HG03565 (cell line): ENCODE results near the gene RPUSD2.
A peak's percentile ranks its signal among the peaks of the same experiment; 100 is the strongest.

Experiments used
- ATAC-seq: cut with Tn5 transposase; IDR thresholded peaks from one replicate; pipeline ENCODE4 v1.9.1; 2021; ENCODE audit warnings: mild to moderate bottlenecking, moderate library complexity; ENCODE audit not compliant: unreplicated experiment

Gene RPUSD2, protein sequence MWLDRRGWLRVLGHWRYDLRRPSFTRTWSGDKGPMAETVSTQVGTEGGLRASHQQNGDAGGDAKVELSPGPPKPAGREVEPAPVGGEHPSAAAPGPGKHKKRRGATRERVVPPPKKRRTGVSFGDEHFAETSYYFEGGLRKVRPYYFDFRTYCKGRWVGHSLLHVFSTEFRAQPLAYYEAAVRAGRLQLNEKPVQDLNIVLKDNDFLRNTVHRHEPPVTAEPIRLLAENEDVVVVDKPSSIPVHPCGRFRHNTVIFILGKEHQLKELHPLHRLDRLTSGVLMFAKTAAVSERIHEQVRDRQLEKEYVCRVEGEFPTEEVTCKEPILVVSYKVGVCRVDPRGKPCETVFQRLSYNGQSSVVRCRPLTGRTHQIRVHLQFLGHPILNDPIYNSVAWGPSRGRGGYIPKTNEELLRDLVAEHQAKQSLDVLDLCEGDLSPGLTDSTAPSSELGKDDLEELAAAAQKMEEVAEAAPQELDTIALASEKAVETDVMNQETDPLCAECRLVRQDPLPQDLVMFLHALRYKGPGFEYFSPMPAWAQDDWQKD

GRCh38 chr15:40569129-40569953 is at the start of gene RPUSD2:
Gene RPUSD2, plus strand, starts transcription at chr15:40569299. Its CDS starts 39 bp downstream, at chr15:40569338.
- ATAC-seq, result no peak

- no peak for ATAC-seq
Measured at GRCh38 chr15:40523611-40524010, 45.5 kb upstream of the RPUSD2 start.

DNA sequence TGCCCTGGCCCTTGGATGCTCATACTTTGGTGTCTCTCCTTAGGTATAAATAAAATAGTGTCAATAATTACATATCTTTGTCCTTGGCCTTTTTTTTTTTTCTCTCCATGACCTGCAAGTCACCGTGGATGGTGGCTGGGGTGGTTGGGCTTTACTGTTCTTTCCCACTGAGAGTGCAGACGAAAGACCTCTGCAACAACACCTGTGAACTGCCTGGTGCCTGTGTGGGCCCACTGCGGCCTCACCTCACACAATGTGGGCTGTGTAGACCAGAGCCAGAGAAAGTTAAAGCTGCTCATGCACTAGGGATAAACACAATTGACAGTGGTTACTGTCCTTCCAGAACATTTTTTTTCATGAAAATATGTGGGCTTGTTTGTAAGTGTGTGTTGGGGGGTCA is 43.2 kb upstream of the RPUSD2 start:
- ATAC-seq, result no peak

DNA sequence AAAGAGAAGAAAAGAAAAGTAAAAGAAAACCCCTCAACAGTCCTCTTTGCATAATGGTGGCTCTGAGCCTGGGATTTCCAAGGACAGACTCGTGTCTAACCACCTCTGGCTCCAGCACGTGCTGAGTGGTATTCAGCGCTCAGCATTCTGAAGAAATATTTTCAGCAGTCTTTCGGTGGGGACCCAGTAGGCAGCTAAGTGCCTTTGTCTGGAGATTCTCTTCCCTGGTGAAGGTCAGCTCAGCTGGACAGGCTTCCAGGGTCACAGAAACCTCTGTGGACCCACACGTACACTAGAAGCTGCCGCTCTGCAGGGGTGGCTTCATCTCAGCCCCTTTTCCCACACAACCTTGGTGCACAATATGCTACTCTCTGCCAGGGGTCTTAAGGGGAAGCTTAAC is 40.3 kb upstream of the RPUSD2 start:
- no peak for ATAC-seq

DNA sequence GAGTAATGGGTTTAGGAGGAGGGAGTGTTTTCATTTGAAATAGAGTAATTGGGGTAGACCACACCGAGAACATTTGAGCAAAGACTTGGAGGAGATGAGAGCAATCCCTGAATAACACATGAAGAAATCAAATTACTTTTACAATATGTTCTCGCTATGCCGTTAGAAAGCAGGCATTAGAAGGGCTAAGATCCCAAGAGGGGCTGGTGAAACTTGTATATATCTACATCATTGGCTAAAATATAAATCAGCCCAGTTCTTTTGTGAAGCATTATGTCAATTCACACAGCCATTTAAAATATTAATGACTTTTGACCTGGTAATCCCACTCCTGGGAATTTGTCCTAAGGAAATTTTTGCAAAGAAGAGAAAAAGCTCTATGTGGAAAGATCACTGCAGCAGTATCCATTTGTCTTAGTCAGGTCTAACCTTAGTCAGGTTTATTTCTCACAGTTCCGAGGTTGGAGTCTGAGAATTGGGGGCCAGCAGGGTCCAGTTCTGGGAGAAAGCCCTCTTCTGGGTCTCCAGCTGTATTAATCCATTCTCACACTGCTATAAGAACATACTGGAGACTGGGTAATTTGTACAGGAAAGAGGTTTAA is 35.2 kb upstream of the RPUSD2 start:
- ATAC-seq, result no peak

GRCh38 chr15:40534371-40534770 is 34.7 kb upstream of the RPUSD2 start:
- no peak for ATAC-seq

DNA sequence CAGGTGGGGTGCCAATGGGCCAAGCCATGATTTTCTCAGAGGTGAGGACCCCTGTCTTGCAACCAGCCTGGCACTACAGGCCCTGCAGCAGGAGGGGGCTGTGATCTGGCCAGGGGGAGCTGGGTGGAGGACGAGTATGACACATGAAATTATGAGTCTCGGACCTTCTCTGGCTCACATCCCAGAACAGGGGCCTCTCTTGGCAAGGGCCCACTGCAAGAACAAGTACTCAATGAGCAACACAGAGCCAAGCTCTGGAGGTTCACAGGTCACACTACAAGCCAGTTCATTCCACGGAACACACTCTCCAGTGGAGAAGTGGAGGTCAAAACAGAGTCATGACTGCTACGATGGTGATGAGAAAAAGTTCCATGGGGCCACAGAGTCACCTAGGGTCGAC is 32.6 kb upstream of the RPUSD2 start:
- no peak for ATAC-seq

DNA sequence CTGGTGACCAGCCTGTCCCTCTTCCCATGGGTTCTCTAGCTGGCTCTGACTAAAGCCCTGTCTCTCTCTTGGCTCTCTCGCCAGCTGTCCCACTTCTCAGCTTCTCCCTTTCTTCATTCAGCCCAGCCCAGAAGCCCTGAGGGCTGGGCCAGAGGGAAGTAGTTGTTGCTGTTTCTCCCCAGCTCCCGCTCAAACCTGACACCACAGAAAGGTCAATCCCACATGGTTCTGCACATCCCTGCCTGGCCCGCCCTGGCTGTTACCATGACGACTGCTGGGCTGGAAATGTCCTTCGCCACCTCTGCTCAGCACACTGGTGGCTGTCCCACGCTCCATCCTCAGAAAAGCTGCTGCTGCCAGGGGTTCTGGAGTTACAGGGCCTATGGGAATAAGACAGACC is 30.1 kb upstream of the RPUSD2 start:
- no peak for ATAC-seq

- no peak for ATAC-seq
Measured at GRCh38 chr15:40543082-40543481, 26.0 kb upstream of the RPUSD2 start.

GRCh38 chr15:40543631-40544294 is 25.3 kb upstream of the RPUSD2 start:
- ATAC-seq, result peak; percentile 77

DNA sequence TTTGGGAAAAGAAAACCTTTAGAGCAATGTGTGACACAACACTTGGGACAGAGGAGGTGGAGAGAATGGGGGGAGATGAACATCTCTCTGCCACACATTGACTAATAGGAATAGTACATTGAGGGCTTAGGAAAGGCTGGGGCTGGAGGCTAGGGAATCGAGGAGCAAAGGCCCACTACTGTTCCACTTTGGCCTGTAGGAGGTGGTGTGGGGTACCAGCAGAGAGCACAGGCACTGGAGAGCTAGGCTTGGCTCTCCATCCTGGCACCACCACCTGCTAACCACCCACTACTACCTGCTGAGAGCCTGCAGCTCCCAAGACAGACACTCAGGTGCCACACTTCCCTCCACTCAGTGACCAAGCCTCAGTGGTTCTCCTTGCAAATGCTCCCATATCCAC is 23.6 kb upstream of the RPUSD2 start:
- ATAC-seq, result no peak

DNA sequence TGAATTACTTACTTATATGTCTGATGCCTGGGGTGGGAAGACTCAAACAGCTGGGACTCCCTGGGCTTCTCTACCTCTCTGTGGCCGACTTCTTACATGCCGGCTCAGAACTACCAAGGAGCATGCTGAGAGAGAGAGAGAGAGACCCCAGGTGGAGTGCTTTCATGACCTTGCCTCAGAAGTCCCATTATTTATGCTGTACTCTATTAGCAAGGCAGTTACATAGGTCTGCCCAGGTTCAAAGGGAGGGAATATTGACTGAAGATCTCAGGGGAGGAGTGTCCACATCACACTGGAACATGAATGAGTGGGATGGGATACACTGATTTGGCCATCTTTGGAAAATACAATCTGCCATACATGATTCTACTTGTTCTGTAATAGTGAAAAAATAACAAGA is 20.5 kb upstream of the RPUSD2 start:
- no peak for ATAC-seq

GRCh38 chr15:40549894-40550293 is 19.2 kb upstream of the RPUSD2 start:
- no peak for ATAC-seq

DNA sequence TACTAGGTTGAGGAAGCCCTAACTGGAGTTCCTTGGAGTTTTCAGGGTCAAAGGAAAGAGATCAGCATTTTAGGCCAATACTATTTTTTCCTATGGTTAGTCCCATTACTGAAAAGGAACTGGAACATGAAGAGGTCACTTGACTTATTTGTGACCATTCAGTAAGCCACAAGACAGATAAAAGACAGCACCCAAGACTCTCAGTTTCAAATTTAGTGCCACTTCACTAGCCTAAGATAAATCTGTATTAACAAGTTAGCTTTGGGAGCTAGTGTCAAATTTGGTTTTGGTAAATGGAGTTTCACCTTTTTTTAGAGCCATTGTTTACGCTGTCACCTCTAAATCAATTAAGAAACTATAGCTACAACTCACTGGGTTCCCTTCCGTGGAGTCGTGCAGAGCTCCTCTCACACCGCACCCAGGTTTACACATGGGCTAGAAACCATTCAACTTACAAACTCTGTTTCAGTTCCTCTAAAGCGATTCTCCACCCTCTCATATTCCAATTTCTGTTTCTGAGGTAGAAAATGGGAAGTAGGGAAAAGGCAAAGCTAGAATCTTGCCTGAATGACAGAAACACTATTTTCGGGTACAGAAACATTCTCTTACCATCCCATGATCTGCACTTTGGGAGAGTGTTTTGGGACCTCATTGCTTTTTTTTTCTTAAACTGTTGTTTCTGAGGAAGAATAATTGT is 18.6 kb upstream of the RPUSD2 start:
- peak; percentile 70 for ATAC-seq

- no peak for ATAC-seq
Measured at GRCh38 chr15:40554161-40554525, 15.0 kb upstream of the RPUSD2 start.

- ATAC-seq, result no peak
Measured at GRCh38 chr15:40555876-40556275, 13.2 kb upstream of the RPUSD2 start.

- no peak for ATAC-seq
Measured at GRCh38 chr15:40558952-40559742, 10.0 kb upstream of the RPUSD2 start.

DNA sequence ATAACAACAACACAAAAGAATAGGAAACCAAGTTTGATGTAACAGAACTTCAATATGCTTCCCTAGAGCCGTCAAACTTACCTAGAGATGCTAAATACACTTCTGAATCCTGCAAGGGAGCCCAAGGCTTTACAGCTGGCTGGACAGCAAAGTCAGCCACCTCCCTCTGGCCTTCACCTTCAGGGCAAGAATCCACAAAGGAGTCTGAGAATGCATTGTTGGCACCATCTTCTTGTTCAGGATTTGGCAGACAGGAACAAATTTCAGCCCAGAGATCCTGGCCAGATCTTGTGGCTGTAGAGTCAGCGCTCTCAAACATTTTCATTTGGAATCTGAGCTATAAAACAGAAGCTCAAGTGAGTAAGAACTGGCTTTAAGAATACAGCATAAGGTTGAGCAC is 6.4 kb upstream of the RPUSD2 start:
- no peak for ATAC-seq

DNA sequence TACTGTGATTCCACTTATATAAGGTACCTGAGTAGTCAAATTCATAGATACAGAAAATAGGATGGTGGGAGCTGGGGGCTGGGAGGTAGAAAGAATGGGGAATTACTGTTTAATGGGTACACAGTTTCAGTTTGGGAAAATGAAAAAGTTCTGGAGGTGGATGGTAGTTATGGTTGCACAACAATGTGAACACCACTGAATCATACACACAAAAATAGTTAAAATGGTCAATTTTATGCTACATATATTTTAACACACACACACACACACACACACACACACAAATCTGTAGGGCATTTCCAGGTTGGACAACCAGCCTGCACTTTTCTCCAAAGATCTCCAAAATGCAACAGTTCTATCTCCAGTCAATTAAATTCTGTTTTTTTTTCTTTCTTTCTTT is 5.7 kb upstream of the RPUSD2 start:
- ATAC-seq, result no peak
